Mammary epithelial cell (primary cell): ENCODE results near the gene SIL1.

Experiments used
- CTCF ChIP-seq, 2 donors: IDR thresholded peaks in 1 of 2; conservative IDR thresholded peaks in 1 of 2; 2 replicates each; pipeline ENCODE4 v1.5.1; 2011 to 2012; ENCODE audit warnings: inconsistent platforms in 2 of 2, low read length in 2 of 2, mild to moderate bottlenecking in 2 of 2, control low read depth in 1 of 2, low read depth in 1 of 2; ENCODE audit not compliant: insufficient read depth in 1 of 2; ENCODE audit errors: extremely low read depth in 1 of 2
- EZH2 ChIP-seq: IDR thresholded peaks from 2 replicates; pipeline ENCODE4 v1.6.1; 2012; ENCODE audit warnings: low read length, inconsistent platforms, borderline replicate concordance

- TF ChIP-seq CTCF (conservative IDR thresholded peaks at IDR 0.05 in 1 of 2, IDR thresholded peaks at IDR 0.05 in 1 of 2; ENCODE audit: extremely low read depth in 1 of 2, insufficient read depth in 1 of 2, low read depth in 1 of 2, low read length in 2 of 2) (no peak), EZH2 (no peak)
Observed at GRCh38 chr5:138986186-138986800, 211.9 kb downstream of the SIL1 start.
